Esophagus squamous epithelium (tissue), 5 donors: ENCODE measurements around the gene GPR68. TPM values are rescaled to one million over a fixed set of nuclear protein-coding genes. Genes with fewer than 3 reads are reported as not detected.
"Not testable (repeated sequence)": the region's sequence is repeated elsewhere in the genome, so short reads cannot be mapped to it uniquely, and the experiment has no call there.

Source experiments
- DNase-seq: peaks from one replicate; lab custom pipeline; 2025; lab: John Stamatoyannopoulos, UW
- H3K27ac ChIP-seq, 4 donors: fragments of 200-600 bp; sonication (generic); one replicate each; pipeline ENCODE4 v1.5.1; 2016 to 2019; ENCODE audit warnings: mild to moderate bottlenecking in 1 of 4
- H3K27me3 ChIP-seq, 4 donors: fragments of 200-600 bp; sonication (generic); 1 replicate in 3 of 4; 2 replicates in 1 of 4; pipeline versions ENCODE4 v1.5.1 to v1.6.0; 2017 to 2021; ENCODE audit warnings: antibody characterized with exemption in 1 of 4
- H3K36me3 ChIP-seq, 3 donors: fragments of 200-600 bp; sonication (generic); one replicate each; pipeline ENCODE4 v1.5.1; 2016 to 2019
- H3K4me1 ChIP-seq, 3 donors: fragments of 200-600 bp; sonication (generic); one replicate each; pipeline ENCODE4 v1.5.1; 2017 to 2019
- H3K4me3 ChIP-seq, 4 donors: fragments of 200-600 bp; sonication (generic); 1 replicate in 3 of 4; 2 replicates in 1 of 4; pipeline ENCODE4 v1.5.1; 2016 to 2019; ENCODE audit warnings: mild to moderate bottlenecking in 2 of 4, moderate library complexity in 1 of 4
- H3K9me3 ChIP-seq, 3 donors: fragments of 200-600 bp; sonication (generic); one replicate each; pipeline ENCODE4 v1.5.1; 2016 to 2019
- CTCF ChIP-seq, 6 experiments: fragments of 450-650 bp in 4 of 6; fragments of 200-600 bp in 2 of 6; sonication (generic) in 2 of 6; IDR thresholded peaks; one replicate each; pipeline ENCODE4 v1.5.1; 2016 to 2019; ENCODE audit warnings: antibody characterized with exemption in 6 of 6, mild to moderate bottlenecking in 4 of 6, moderate library complexity in 4 of 6
- POLR2A ChIP-seq, 4 donors: fragments of 450-650 bp; IDR thresholded peaks; one replicate each; pipeline ENCODE4 v1.6.1; 2017; ENCODE audit warnings: antibody characterized with exemption in 4 of 4, mild to moderate bottlenecking in 4 of 4, moderate library complexity in 3 of 4
- WGBS, 2 donors: methylation state at CpG; one replicate each; pipeline ENCODE4 v1.1.5; 2018; 5-methylcytosine and 5-hydroxymethylcytosine counted together
- intact Hi-C: fragments of 100-400 bp; cut with DNase I; formaldehyde crosslinking; loops from one replicate; pipeline ENCODE4 v1.15.0; 2022
- total RNA-seq, 4 donors: library from RNA; depleted of rRNA; stranded (reverse); fragments of >200 nt; gene quantifications; one replicate each; pipeline ENCODE4 v1.1.0, GENCODE V29; 2016
- donor health status: DM: yes; HTN: yes; CAD: no.

The GPR68 gene
- total RNA-seq, 4 donors from 2014 or later = 4.0 to 17.5 (median 10.2) TPM

DNA sequence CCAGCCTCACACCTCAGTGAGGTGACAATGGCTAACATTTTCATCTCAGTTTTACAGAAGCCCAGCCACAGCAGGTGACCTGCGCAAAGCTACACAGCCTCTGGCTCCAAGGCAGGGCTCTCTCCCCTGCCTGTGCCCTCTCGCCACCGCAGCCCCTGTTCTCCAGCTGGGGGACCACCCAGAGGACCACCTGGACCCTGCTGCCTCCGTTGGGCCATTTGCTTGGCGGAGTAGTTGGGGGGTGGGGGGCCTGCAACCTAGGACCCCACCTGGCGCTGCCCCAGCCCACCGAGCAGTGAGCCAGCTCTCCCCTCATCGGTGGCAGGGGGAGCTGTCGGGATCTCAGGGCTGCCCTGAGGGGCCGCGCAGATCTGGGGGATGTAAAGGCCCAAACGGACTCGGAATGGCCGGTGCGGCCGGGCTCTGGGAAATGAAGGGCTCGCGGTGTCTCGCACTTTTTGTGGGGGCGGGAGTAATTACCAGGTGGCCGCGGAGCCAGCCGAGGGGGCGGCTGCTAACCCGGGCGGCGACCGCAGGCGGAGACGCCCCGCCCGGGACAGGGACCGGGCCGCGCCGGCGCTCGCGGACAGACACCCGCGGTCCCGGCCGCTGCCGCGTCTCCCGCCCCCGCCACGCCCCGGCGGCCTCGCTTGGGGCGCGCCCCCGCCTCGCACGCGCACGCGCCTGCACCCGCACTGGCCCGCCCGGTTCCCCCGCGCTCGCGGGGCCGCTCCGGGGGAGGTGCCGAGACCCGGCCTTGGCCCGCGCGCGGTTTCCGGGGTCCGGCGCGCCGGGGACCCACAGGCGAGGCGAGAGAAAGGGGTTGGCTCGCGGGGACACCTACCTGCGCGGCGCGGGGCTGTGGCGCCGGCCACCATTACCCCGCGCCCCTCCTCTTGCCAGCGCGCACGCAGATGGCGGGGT, 8.6 kb upstream of the GPR68 start:
- Histone ChIP-seq H3K4me1 (peaks cover 35 to 76% (median 43%) of the 10 kb centered on the region in 3 donors), H3K4me3 (peak overlapping the region; percentile 51 to 79 (median 64)), H3K27ac (peak overlapping the region; percentile 74 to 85 (median 82)), H3K9me3 (no peaks in the 10 kb centered on the region), H3K36me3 (no peaks in the 10 kb centered on the region), H3K27me3 (no peaks in the 10 kb centered on the region)
- intact Hi-C loops = no loop called here
- 6% methylated on average over 11 of the region's 95 CpGs; no CpG with 5 or more reads in 1 of the 2 donors for WGBS, 2 donors
- no peak for DNase-seq
- TF ChIP-seq CTCF (IDR thresholded peaks at IDR 0.05) (no peak), POLR2A (IDR thresholded peaks at IDR 0.05) (peak in 2 of 4 donors; percentile 28 to 31)

DNA sequence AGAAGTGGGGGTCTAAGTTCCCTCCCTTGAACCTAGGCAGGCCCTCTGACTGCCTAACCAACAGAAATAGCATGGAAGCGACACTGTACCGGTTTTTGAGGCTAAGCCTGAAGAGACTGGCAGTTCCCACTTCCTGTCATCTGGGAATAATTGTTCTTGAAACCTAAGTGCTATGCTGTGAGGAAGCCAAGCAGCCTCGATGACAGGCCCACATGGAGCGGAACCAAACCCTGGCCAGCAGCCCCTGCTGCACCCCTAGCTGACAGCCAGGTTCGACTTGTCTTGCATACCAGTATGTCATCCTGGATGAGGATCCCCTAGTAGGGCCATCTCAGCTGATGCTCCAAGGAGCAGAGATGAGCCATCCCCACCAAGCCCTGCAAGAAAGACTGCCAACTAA, 6.4 kb upstream of the GPR68 start:
- Histone ChIP-seq H3K27me3 (no peaks in the 10 kb centered on the region), H3K4me3 (no peak overlapping the region), H3K27ac (peak overlapping the region in 3 of 4 donors; percentile 3 to 63 (median 49)), H3K9me3 (no peaks in the 10 kb centered on the region), H3K36me3 (no peaks in the 10 kb centered on the region), H3K4me1 (peaks cover 16 to 63% (median 30%) of the 10 kb centered on the region in 3 donors)
- intact Hi-C loops = no loop called here
- TF ChIP-seq CTCF (IDR thresholded peaks at IDR 0.05) = no peak
- TF ChIP-seq POLR2A (IDR thresholded peaks at IDR 0.05) = no peak
- no peak for DNase-seq
- 17 to 75% methylated on average over 1 to 5 of the region's 5 CpGs for WGBS, 2 donors

DNA sequence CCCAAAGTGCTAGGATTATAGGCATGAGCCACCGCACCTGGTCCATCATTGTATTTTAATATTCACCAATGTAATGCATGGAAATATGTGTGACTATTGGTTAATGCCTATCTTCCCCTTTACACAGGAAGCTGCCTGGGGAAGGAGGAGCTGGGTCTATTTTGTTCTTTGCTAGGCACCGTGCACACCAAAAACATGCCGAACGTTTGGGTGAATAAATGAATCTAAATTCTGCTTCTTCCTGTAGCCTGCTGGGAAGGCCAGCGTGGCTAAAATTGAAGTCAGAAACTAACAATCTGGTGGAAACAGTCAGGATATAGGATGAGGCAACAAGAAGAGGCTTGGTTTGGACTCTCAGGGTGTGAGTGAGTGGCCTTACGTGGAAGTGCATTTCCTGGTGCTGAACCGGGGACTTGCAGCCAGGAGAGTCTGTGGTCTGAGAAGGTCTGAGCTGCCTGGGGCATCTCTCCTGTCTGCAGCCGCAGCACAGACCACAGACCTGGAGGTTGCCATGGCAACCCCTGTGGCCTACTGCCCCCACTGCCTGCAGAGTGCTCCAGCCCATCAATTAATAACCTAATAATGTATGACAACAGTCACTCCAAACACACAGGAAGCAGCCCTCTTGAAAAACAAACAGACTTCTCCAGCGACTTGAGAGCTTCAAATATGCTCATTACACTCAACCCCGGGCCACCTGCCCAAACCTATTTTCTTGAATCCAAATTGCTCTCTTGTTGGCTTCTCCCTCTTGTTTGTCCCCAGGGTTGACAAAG, 5.5 kb upstream of the GPR68 start:
- Histone ChIP-seq H3K4me3 (no peak overlapping the region), H3K27ac (peak overlapping the region in 2 of 4 donors; percentile 49 to 63), H3K4me1 (peaks cover 17 to 69% (median 38%) of the 10 kb centered on the region in 3 donors), H3K27me3 (no peaks in the 10 kb centered on the region), H3K9me3 (no peaks in the 10 kb centered on the region), H3K36me3 (no peaks in the 10 kb centered on the region)
- WGBS, 2 donors = 48 to 69% methylated on average over 7 to 10 of the region's 10 CpGs
- DNase-seq = no peak
- intact Hi-C loops = no loop called here
- TF ChIP-seq CTCF (IDR thresholded peaks at IDR 0.05) = no peak
- no peak for TF ChIP-seq POLR2A (IDR thresholded peaks at IDR 0.05)

GRCh38 chr14:91246051-91246852, 1.7 kb upstream of the GPR68 start:
- H3K27me3 ChIP-seq = no peaks in the 10 kb centered on the region
- DNase-seq = no peak
- intact Hi-C loops = no loop called here
- no peak overlapping the region for H3K4me3 ChIP-seq
- 76 to 86% methylated on average over 8 to 15 of the region's 15 CpGs for WGBS, 2 donors
- H3K27ac ChIP-seq = peak overlapping the region in 3 of 4 donors; percentile 50 to 83 (median 73)
- H3K36me3 ChIP-seq = no peaks in the 10 kb centered on the region
- H3K4me1 ChIP-seq = peaks cover 24 to 67% (median 52%) of the 10 kb centered on the region in 3 donors
- H3K9me3 ChIP-seq = no peaks in the 10 kb centered on the region
- TF ChIP-seq POLR2A (IDR thresholded peaks at IDR 0.05) (no peak), CTCF (IDR thresholded peaks at IDR 0.05) (no peak)

DNA sequence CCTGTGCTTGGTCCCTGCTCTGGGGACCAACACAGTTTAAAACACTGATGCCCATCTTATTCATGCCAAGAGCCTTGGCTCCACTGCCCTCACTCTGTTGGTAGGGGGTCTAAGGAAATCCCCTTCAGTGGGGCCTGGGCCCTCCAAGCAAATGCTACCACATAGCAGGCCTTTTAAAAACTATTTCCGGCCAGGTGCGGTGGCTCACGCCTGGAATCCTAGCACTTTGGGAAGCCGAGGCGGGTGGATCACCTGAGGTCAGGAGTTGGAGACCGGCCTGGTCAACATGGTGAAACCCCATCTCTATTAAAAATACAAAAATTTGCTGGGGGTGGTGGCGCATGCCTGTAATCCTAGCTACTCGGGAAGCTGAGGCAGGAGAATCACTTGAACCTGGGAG, 1.1 kb upstream of the GPR68 start:
- DNase-seq, intact Hi-C loops, H3K36me3 ChIP-seq, H3K27me3 ChIP-seq, H3K9me3 ChIP-seq, H3K4me3 ChIP-seq: not testable (repeated sequence)
- WGBS, 2 donors = 70 to 97% methylated on average over 3 to 8 of the region's 8 CpGs
- Histone ChIP-seq H3K27ac (peak overlapping the region; percentile 50 to 85 (median 69)), H3K4me1 (peaks cover 24 to 61% (median 47%) of the 10 kb centered on the region in 3 donors)
